ENCODE results near the gene FGFR3. TPM values are rescaled to one million over a fixed set of nuclear protein-coding genes. Genes with fewer than 3 reads are reported as not detected.

The FGFR3 gene
- total and polyA plus RNA-seq, 9 of the 15 experiments (the other 6 are each of a cell fraction or from before 2014, with no cell fraction given) = 1.2 to 60.4 (median 12.7) TPM

DNA sequence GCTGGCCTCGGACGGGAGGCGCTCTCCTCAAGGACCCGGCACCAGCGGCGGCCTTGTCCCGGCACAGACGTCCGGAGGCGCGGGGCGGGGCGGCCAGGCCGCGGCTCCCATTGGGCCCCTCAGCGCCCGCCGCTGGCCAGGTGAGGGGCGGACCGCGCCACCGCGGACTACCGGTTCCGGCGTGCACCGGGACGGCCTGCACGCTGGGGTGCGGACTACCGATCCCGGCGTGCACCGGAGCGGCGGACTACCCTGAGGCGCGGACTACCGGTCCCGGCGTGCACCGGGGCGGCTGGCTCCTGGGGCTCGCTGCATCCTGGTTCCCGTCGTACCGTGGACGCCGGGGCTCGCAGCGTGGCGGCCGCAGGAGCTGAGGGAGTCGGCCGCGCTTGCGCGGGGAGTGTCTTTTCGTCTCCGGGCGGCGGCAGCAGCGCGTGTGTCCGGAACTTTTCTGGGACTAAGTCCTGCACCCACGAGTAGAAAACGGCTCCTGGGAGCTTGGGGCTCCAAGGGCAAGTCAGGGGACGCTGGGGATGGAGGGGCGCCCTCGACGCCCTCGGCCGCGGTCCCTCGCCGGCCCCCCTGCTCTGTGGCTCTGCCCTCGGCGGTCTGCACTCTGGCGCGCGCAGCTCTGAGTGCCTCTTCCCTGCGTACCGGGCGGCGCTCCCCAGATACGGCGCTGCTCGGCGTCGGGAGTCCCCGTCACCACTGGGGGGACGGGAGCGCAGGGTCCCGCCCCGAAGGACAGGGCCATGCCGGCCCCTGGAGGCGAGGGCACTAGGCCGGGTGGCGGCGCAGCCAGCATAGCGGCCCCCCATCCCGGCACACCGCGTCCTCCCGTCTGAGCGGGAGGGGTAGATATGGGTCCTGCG lies 63.2 kb downstream of the FGFR3 start, which contains the start of gene LETM1 (continued):
- TF ChIP-seq POLR2AphosphoS2 (IDR thresholded peaks at IDR 0.05; ENCODE audit: low read length) = no peak
- peak; percentile 83; the same call in 1 of the 2 replicates for TF ChIP-seq PHF8 (IDR thresholded peaks at IDR 0.05; ENCODE audit: borderline replicate concordance, low read length)
- TF ChIP-seq RERE (CRISPR knock-in tag; IDR thresholded peaks at IDR 0.05; ENCODE audit: borderline replicate concordance) = no peak
- TF ChIP-seq CTCF (IDR thresholded peaks at IDR 0.05 in 2 of 3, conservative IDR thresholded peaks at IDR 0.05 in 1 of 3; ENCODE audit: insufficient read depth in 2 of 3, low read depth in 1 of 3, low read length in 3 of 3) = peak; percentile 31 to 54 (median 46); a peak in 5 of 6 replicates
- 0 out of 2 replicates have a peak, but pooled peaks have one; percentile 8 for TF ChIP-seq EGR1 (conservative IDR thresholded peaks at IDR 0.05)
- TF ChIP-seq ZNF668 (CRISPR knock-in tag; IDR thresholded peaks at IDR 0.05) = no peak
- TF ChIP-seq, protein P1, sequence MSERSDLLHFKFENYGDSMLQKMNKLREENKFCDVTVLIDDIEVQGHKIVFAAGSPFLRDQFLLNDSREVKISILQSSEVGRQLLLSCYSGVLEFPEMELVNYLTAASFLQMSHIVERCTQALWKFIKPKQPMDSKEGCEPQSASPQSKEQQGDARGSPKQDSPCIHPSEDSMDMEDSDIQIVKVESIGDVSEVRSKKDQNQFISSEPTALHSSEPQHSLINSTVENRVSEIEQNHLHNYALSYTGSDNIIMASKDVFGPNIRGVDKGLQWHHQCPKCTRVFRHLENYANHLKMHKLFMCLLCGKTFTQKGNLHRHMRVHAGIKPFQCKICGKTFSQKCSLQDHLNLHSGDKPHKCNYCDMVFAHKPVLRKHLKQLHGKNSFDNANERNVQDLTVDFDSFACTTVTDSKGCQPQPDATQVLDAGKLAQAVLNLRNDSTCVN (CRISPR knock-in tag; IDR thresholded peaks at IDR 0.05) = no peak
- TF ChIP-seq ZNF408 (CRISPR knock-in tag; IDR thresholded peaks at IDR 0.05; ENCODE audit: low read depth) = no peak
- TF ChIP-seq FOXA3 (CRISPR knock-in tag; conservative IDR thresholded peaks at IDR 0.05 in 1 of 2, IDR thresholded peaks at IDR 0.05 in 1 of 2) = no peak; a peak in 1 of 4 replicates
